Astrocyte of the hippocampus (primary cell): ENCODE measurements around the gene FOXK2.
"Not testable (repeated sequence)": the region's sequence is repeated elsewhere in the genome, so short reads cannot be mapped to it uniquely, and the experiment has no call there.

ENCODE experiments used
- DNase-seq: peaks from one replicate; pipeline ENCODE4 v3.0.0; 2011; ENCODE audit warnings: low read depth, low spot score

FOXK2 gene

GRCh38 chr17:82495844-82496528 lies 23.5 kb upstream of the FOXK2 start:
- no peak for DNase-seq

GRCh38 chr17:82496529-82497434 lies 22.8 kb upstream of the FOXK2 start:
- DNase-seq: peak; percentile 97

- DNase-seq: peak; percentile 78
These were observed 21.8 kb upstream of the FOXK2 start for GRCh38 chr17:82497483-82498405.

DNA sequence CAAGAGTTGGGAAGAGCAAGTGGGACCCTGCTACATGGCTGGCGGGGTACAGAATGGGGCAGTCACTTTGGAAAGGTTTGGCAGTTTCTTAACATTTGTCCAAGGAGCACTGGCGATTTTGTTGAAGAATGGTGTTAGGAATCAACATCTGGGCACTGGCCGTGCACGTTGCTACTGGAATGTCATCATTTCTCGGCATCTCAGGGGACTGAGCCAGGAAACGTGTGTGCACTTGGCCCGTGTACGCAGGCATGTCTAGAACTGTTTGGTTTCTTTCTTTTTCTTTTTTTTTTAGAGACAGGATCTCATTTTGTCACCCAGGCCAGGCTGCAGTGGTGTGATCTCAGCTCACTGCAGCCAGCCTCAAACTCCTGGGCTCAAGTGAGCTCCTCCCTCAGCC lies 17.3 kb upstream of the FOXK2 start:
- DNase-seq: no peak

- no peak for DNase-seq
These were observed 16.3 kb upstream of the FOXK2 start for GRCh38 chr17:82503094-82503727.

DNA sequence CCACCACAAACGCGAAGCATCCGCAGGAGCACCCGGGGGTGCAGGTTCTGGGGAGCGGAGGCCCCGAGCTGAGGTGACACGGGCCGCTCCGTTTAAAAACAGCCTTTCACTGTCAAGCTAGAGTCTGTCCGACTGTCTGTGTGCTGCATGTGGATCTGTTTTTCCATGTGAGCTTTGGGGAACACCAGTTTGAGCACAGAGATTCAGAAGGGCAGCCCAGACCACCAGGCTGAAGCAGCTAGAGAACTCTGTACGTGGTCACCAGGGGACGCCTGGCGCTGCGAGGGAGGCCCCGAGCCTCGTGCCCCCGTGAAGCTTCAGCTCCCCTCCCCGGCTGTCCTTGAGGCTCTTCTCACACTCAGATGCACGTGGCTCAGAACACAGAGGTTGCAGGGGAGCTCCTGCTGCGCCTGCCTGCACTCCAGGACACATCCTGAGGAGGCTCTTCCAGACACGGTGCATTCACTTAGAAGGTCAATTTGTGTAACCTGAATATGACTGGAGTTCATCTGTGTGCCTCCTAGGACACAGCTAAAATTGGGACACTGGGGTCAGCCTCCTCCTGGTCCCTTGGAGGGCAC lies 15.7 kb upstream of the FOXK2 start:
- no peak for DNase-seq

DNA sequence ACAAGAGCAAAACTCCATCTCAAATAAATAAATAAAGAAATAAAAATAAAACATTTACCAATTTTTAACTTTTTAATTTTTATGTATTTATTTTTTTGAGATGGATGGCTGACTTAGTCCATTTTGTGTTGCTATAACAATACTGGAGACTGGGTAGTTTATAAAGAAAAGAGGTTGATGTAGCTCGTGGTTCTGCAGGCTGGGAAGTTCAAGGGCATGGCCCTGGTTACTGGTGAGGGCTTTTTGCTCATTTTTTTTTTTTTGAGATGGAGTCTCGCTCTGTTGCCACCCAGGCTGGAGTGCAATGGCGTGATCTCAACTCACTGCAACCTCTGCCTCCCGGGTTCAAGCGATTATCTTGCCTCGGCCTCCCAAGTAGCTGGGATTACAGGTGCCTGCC lies 14.2 kb upstream of the FOXK2 start:
- DNase-seq: no peak

- not testable (repeated sequence) for DNase-seq
These were observed 13.1 kb upstream of the FOXK2 start for GRCh38 chr17:82506402-82506801.

DNA sequence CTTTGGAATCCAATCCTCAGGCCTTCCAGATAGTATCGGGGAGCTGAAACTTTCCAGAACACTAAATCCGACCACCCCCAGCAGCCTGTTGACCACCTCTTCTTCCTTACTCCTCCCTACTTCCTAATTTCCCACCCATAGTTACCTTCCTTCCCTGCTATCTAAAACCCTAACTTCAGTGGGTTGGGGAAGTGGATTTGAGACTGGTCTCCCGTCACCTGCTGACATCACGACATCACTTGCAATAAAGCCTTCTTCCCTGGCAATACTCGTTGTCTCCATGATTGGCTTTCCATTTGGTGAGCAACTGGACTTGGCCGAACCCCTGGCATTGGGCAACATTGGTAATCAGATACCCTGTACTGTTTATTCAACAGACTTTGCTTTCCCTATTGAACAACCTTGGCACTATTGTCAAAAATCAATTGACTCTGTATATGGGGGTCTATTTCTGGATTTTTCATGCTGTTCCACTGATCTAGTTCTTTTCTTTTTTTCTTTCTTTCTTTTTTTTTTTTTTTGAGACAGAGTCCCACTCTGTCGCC lies 11.8 kb upstream of the FOXK2 start:
- DNase-seq: no peak

DNA sequence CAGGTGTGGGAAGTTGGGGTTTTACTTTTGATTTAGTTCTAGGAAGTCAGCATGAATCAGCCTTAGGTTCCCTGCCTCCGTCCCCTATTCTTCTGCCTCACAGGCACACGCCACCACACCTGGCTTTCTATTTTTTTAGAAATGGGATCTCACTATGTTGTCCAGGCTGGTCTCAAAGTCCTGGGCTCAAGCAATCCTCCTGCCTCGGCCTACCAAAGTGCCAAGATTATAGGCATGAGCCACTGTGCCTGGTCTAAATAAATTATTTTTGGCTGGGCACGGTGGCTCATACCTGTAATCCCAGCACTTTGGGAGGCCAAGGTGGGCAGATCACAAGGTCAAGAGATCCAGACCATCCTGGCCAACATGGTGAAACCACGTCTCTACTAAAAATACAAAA lies 7.9 kb upstream of the FOXK2 start:
- not testable (repeated sequence) for DNase-seq

DNA sequence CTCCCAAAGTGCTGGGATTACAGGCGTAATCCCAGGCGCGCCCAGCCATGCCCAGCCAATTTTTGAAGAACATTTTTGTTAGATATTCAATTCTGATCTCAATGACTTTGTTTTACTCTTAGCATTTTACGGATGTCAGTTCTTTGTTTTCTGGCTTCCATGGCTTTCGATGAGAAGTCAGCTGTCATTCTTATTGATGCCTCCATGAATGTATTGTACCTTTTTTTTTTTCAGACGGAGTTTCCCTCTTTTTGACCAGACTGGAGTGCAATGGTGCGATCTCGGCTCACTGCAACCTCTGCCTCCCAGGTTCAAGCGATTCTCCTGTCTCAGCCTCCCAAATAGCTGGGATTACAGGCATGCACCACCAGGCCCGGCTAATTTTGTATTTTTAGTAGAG lies 5.7 kb upstream of the FOXK2 start:
- not testable (repeated sequence) for DNase-seq

GRCh38 chr17:82517230-82517865 lies 2.2 kb upstream of the FOXK2 start:
- no peak for DNase-seq

DNA sequence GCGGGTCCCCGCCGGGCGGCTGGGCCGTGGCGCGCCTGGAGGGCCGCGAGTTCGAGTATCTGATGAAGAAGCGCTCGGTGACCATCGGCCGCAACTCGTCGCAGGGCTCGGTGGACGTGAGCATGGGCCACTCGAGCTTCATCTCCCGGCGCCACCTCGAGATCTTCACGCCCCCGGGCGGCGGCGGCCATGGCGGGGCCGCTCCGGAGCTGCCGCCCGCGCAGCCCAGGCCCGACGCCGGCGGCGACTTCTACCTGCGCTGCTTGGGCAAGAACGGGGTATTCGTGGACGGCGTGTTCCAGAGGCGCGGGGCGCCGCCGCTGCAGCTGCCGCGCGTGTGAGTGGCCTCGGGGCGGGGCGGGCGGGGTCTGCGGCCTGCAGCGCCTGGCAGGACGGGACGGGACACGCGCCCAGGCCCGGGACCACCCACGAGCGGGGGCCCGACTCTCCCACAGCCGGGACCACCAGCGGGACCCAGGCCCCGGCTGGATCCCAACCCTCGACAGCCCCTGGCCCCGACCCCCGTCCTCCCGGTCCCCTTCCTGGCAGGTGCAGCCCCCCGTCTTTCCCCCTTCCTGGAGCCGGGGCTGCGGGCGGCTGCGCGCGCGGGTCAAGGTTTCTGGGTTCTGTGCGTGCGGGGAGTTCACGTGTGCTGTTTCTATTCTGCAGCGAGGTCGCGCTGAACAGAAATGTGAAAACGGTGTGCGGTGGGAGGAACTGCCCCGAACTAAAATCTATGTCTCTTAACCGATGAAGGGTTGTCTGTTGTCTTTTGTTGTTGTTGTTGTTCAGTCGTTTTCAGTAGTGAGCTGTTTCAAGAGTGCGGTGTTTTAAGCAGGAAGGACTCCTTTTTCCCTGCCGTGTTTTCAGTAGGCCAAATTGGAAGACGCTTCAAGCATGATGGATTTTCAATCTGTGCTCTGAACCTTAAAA lies 705 bp downstream of the FOXK2 start:
- peak; percentile 52 for DNase-seq

GRCh38 chr17:82524540-82524939 lies 5.0 kb downstream of the FOXK2 start:
- DNase-seq: no peak

DNA sequence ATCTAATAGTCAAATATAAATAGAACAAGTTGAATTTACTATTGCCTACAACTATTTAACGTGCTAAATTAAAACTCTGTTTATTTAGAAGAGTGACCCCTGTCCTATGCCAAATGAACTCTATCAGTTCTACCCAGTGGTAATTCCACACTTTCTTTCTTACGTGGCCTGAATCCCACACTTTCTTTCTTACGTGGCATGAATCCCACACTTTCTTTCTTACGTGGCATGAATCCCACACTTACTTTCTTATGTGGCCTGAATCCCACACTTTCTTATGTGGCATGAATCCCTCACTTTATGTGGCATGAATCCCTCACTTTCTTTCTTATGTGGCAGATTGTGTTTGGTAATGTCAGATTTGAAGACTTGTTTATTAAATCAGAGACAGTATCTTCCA lies 6.2 kb downstream of the FOXK2 start:
- no peak for DNase-seq

DNA sequence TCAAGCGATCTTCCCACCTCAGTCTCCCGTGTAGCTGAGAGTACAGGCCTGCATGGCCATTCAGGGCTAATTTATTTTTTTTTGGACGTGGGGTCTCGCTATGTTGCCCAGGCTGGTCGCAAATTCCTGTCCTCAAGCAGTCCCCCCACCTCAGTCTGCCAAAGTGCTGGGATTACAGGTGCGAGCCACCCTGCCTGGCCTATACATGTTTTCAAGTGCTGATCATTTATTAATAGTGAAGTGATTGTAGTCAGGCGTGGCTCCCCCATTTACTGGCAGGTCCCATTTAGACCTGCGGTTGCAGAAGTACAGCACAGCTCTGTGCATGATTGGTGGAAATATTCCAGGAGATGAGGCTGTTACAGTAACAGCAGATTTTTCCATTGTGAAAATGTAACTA lies 8.4 kb downstream of the FOXK2 start:
- DNase-seq: no peak

DNA sequence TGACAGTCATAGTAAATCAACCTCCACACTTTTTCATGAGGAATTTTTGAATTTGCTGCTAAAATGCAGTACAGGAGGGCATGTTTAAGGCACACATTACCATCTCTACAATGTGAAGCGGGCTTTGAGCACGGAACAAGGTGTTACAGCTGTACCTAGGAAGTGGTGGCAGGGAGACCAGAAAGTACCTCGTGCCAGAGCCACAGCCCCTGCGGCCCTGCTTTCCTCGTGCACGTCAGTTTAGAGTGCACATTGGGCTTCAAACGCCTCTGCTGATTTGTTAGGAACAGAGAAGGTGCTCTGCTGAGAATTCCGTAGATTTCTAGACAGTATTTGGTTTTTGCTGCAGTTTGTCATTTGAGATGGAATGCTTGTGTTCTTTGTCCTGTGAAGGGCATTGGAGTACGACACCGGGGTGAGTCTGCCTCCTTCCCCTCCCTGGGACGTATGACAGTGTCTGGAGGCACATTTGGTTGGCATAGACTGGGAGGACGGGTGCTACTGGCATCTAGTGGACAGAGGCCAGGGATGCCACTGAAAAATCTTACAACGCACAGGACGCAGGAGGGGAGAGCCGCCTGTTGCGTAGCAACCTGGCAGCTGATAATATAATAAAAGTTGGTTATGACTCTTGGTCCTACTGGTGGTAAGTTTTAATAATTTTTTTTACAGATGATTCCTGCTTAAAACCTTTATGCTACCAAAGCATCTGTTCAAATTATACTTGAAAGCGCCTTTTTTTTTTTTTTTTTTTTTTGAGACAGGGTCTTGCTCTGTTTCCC lies 9.1 kb downstream of the FOXK2 start:
- DNase-seq: peak; percentile 73

DNA sequence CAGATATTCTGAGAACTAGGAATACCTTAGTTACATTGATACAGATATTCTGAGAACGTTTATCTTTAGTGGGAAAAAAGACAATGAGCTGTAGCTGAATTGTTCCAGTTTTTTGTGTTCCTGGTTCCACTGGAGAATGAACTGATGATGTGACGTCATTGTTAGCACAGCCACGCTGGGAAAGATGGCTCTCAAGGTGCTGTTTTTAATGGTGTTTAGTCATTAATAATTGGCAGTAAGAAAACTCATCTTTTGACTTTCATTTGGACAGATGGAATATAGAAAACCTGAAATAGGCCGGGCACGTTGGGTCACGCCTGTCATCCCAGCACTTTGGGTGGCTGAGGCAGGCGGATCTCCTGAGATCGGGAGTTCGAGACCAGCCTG lies 10.4 kb downstream of the FOXK2 start:
- DNase-seq: no peak
